Measurements from ENCODE around the gene EHBP1L1. TPM values are rescaled to one million over a fixed set of nuclear protein-coding genes. Genes with fewer than 3 reads are reported as not detected.

The EHBP1L1 gene
- total and polyA plus RNA-seq, 2 of the 8 experiments (the other 6 are each of a cell fraction or from before 2014, with no cell fraction given): 4.3 to 6.6 TPM

DNA sequence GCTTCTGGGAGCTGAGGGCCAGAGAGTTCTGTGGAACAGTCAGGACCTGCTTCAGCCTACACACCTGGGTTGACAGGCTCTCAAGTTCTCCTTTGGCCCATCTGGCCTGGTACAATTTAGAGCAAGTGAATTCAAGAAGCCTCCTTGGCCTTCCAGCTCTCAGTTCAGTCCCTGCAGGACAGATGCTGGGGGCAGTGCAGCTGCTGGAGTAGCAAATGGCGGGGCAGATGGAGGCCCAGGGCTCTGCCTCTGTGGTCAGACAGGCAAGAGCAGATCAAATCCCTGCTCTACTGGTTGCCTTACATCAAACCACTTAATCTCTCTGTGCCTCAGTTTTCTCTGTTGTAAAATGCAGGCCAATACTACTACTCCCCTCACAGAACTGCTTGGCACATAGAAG is 28.4 kb downstream of the EHBP1L1 start:
- peaks cover 2 to 13% of the 10 kb centered on the region in 2 experiments for H4K20me1 ChIP-seq (replicated peaks in 1 of 2; ENCODE audit: control insufficient read depth in 1 of 2, insufficient read depth in 2 of 2, low read length in 2 of 2)
- ChIA-PET CTCF (ENCODE audit: partially characterized antibody) (interaction anchor here (0.7 to 14.8 kb wide), 8 partner anchors 8 to 288 kb away, joined by 3 to 227 read pairs (median 3); partner anchors contain the start of genes KCNK7 and PCNX3), POLR2A (ENCODE audit: partially characterized antibody) (interaction anchor here (0.7 to 2.0 kb wide), 4 partner anchors 10 to 13 kb away, joined by 3 to 9 read pairs (median 4); no protein-coding TSS in a partner anchor)
- H3K27me3 ChIP-seq (replicated peaks in 1 of 4; ENCODE audit: control insufficient read depth in 3 of 4, extremely low read depth in 1 of 4, insufficient read depth in 3 of 4, low read length in 3 of 4): no peaks in the 10 kb centered on the region; a peak in 1 of 7 replicates
- H3K9ac ChIP-seq (replicated peaks in 1 of 4; ENCODE audit: extremely low read depth in 1 of 4, low read depth in 3 of 4, low read length in 3 of 4): no peak overlapping the region
- no peaks in the 10 kb centered on the region for H3K9me3 ChIP-seq (ENCODE audit: insufficient read depth in 2 of 2, low read depth in 1 of 2, low read length in 1 of 2)
- FAIRE-seq (no peak), DNase-seq (ENCODE audit: low read depth in 1 of 2, low spot score in 2 of 2) (no peak)
- H2BK15ac ChIP-seq (ENCODE audit: low read length): no peak overlapping the region
- H4K5ac ChIP-seq (ENCODE audit: insufficient read length, low read depth, low read length): no peak overlapping the region
- H2BK5ac ChIP-seq (ENCODE audit: low read depth, low read length): no peak overlapping the region
- no peak overlapping the region for H4K8ac ChIP-seq (ENCODE audit: extremely low read depth, insufficient read depth, low read length)
- H2BK120ac ChIP-seq (replicated peaks; ENCODE audit: low read depth, low read length): no peak overlapping the region
- H4K91ac ChIP-seq (replicated peaks; ENCODE audit: insufficient read length, low read length): no peak overlapping the region
- H3K36me3 ChIP-seq (ENCODE audit: control insufficient read depth in 2 of 4, insufficient read depth in 4 of 4, low read length in 3 of 4): peaks cover 4 to 24% (median 13%) of the 10 kb centered on the region in 4 experiments; a peak in 6 of 8 replicates
- no peak overlapping the region for H3K4me2 ChIP-seq (ENCODE audit: insufficient read depth in 1 of 2, low read depth in 2 of 2, low read length in 2 of 2)
- H2BK12ac ChIP-seq (ENCODE audit: low read depth, low read length): no peak overlapping the region
- no peak overlapping the region for H3K27ac ChIP-seq (ENCODE audit: low read depth, low read length)
- no peak overlapping the region for H3K23ac ChIP-seq (ENCODE audit: insufficient read length)
- no peak overlapping the region for H3K18ac ChIP-seq (ENCODE audit: extremely low read depth, low read length)
- H2AK5ac ChIP-seq (ENCODE audit: low read depth, low read length): no peak overlapping the region
- TF ChIP-seq MAFK (IDR thresholded peaks at IDR 0.05; ENCODE audit: low read depth, low read length): no peak
- no peak for TF ChIP-seq ZNF274 (IDR thresholded peaks at IDR 0.05; ENCODE audit: borderline replicate concordance, extremely low read depth, low read length)
- no peak for TF ChIP-seq BRCA1 (IDR thresholded peaks at IDR 0.05; ENCODE audit: low read depth, low read length)
- no peak for TF ChIP-seq CEBPB (IDR thresholded peaks at IDR 0.05; ENCODE audit: low read depth, low read length)
- TF ChIP-seq SP4 (IDR thresholded peaks at IDR 0.05; ENCODE audit: low read length): no peak
- TF ChIP-seq CBX8 (IDR thresholded peaks at IDR 0.05; ENCODE audit: borderline replicate concordance, low read depth, low read length): no peak
- TF ChIP-seq HDAC6 (IDR thresholded peaks at IDR 0.05; ENCODE audit: low read depth, low read length): no peak
- TF ChIP-seq TEAD4 (IDR thresholded peaks at IDR 0.05; ENCODE audit: low read depth, low read length): no peak
- no peak for TF ChIP-seq FOSL1 (IDR thresholded peaks at IDR 0.05; ENCODE audit: insufficient read depth, low read depth, low read length)
- TF ChIP-seq, protein P1, sequence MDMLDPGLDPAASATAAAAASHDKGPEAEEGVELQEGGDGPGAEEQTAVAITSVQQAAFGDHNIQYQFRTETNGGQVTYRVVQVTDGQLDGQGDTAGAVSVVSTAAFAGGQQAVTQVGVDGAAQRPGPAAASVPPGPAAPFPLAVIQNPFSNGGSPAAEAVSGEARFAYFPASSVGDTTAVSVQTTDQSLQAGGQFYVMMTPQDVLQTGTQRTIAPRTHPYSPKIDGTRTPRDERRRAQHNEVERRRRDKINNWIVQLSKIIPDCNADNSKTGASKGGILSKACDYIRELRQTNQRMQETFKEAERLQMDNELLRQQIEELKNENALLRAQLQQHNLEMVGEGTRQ (IDR thresholded peaks at IDR 0.05; ENCODE audit: low read length): no peak
- TF ChIP-seq RAD21 (IDR thresholded peaks at IDR 0.05 in 1 of 2, conservative IDR thresholded peaks at IDR 0.05 in 1 of 2; ENCODE audit: low read depth in 2 of 2, low read length in 2 of 2): no peak
- no peak overlapping the region for H2BK20ac ChIP-seq (ENCODE audit: low read length)
- peaks cover 0 to 12% (median 7%) of the 10 kb centered on the region in 4 experiments; a peak in 6 of 7 replicates for H3K4me1 ChIP-seq (replicated peaks in 1 of 4; ENCODE audit: control insufficient read depth in 3 of 4, insufficient read depth in 4 of 4, low read length in 3 of 4)
- H3K79me1 ChIP-seq (ENCODE audit: low read depth, low read length): 0 out of 2 replicates have a peak, but pooled peaks cover 3% of the 10 kb centered on the region
- no peak overlapping the region for H3K56ac ChIP-seq (replicated peaks; ENCODE audit: insufficient read length, low read depth, low read length)
- H3K4ac ChIP-seq (replicated peaks; ENCODE audit: insufficient read length, low read depth, low read length): no peak overlapping the region
- H3K79me2 ChIP-seq (ENCODE audit: control insufficient read depth in 1 of 2, insufficient read depth in 2 of 2, low read length in 2 of 2): no peaks in the 10 kb centered on the region; a peak in 1 of 4 replicates
- no peak overlapping the region for H3K4me3 ChIP-seq (ENCODE audit: extremely low read depth in 1 of 4, insufficient read depth in 2 of 4, low read depth in 3 of 4, low read length in 4 of 4)
- H3K23me2 ChIP-seq (ENCODE audit: low read depth, low read length): peaks cover 7% of the 10 kb centered on the region; the same call in 1 of the 2 replicates
- no peak overlapping the region for H3K14ac ChIP-seq (ENCODE audit: insufficient read length)
- 83% methylated on average over 1 of the region's 1 CpG; no CpG with 5 or more reads in 1 of the 2 experiments for WGBS, 2 experiments (ENCODE audit: extremely low coverage in 1 of 2, insufficient coverage in 1 of 2, insufficient read length in 1 of 2, insufficient replicate concordance in 2 of 2, low coverage in 1 of 2, low lambda C conversion rate in 2 of 2, missing lambda C conversion rate in 1 of 2)
- H2AFZ ChIP-seq (ENCODE audit: low read length): no peak overlapping the region
